ENCODE results near the gene OR2Z1. TPM values are rescaled to one million over a fixed set of nuclear protein-coding genes. Genes with fewer than 3 reads are reported as not detected.

OR2Z1 gene
- total and polyA plus RNA-seq, 4 donors, result not detected

GRCh38 chr19:8686549-8686948, 34.9 kb upstream of the OR2Z1 start:
- no peak overlapping the region for H3K27ac ChIP-seq (ENCODE audit: low read depth in 1 of 2, low read length in 1 of 2)
- WGBS, 2 donors, result 54 to 71% methylated on average over 5 of the region's 5 CpGs
- H3K27me3 ChIP-seq (ENCODE audit: control insufficient read depth in 3 of 3, insufficient read depth in 3 of 3, low read length in 2 of 3), result no peaks in the 10 kb centered on the region
- no peaks in the 10 kb centered on the region for H3K36me3 ChIP-seq (ENCODE audit: control insufficient read depth in 4 of 4, insufficient read depth in 4 of 4, low read length in 4 of 4)
- H3K9ac ChIP-seq (ENCODE audit: insufficient read depth in 1 of 2, low read length in 2 of 2), result no peak overlapping the region
- DNase-seq (no peak), ATAC-seq (ENCODE audit: insufficient read depth, low FRiP score) (no peak)
- no peaks in the 10 kb centered on the region for H3K9me3 ChIP-seq (ENCODE audit: control insufficient read depth in 4 of 4, insufficient read depth in 3 of 4, low read length in 3 of 4)
- H3K4me3 ChIP-seq, result no peak overlapping the region
- TF ChIP-seq CTCF (IDR thresholded peaks at IDR 0.05; ENCODE audit: control extremely low read depth, extremely low read depth), result no peak
- no peaks in the 10 kb centered on the region for H3K4me1 ChIP-seq (ENCODE audit: control insufficient read depth in 5 of 5, insufficient read depth in 5 of 5, low read length in 5 of 5)

GRCh38 chr19:8688930-8689329, 32.5 kb upstream of the OR2Z1 start:
- ATAC-seq (ENCODE audit: insufficient read depth, low FRiP score), result no peak
- Histone ChIP-seq H3K4me3 (no peak overlapping the region), H3K36me3 (ENCODE audit: control insufficient read depth in 4 of 4, insufficient read depth in 4 of 4, low read length in 4 of 4) (no peaks in the 10 kb centered on the region), H3K9me3 (ENCODE audit: control insufficient read depth in 4 of 4, insufficient read depth in 3 of 4, low read length in 3 of 4) (no peaks in the 10 kb centered on the region), H3K27me3 (ENCODE audit: control insufficient read depth in 3 of 3, insufficient read depth in 3 of 3, low read length in 2 of 3) (no peaks in the 10 kb centered on the region), H3K9ac (ENCODE audit: insufficient read depth in 1 of 2, low read length in 2 of 2) (no peak overlapping the region), H3K4me1 (ENCODE audit: control insufficient read depth in 5 of 5, insufficient read depth in 5 of 5, low read length in 5 of 5) (no peaks in the 10 kb centered on the region), H3K27ac (ENCODE audit: low read depth in 1 of 2, low read length in 1 of 2) (no peak overlapping the region)
- TF ChIP-seq CTCF (IDR thresholded peaks at IDR 0.05; ENCODE audit: control extremely low read depth, extremely low read depth), result no peak
- 89% methylated on average over 15 of the region's 15 CpGs for WGBS, 2 donors
- DNase-seq, result no peak

GRCh38 chr19:8690753-8691539, 30.5 kb upstream of the OR2Z1 start:
- ATAC-seq (ENCODE audit: insufficient read depth, low FRiP score), result no peak
- Histone ChIP-seq H3K4me3 (no peak overlapping the region), H3K36me3 (ENCODE audit: control insufficient read depth in 4 of 4, insufficient read depth in 4 of 4, low read length in 4 of 4) (no peaks in the 10 kb centered on the region), H3K27ac (ENCODE audit: low read depth in 1 of 2, low read length in 1 of 2) (no peak overlapping the region), H3K27me3 (ENCODE audit: control insufficient read depth in 3 of 3, insufficient read depth in 3 of 3, low read length in 2 of 3) (no peaks in the 10 kb centered on the region), H3K9me3 (ENCODE audit: control insufficient read depth in 4 of 4, insufficient read depth in 3 of 4, low read length in 3 of 4) (no peaks in the 10 kb centered on the region), H3K9ac (ENCODE audit: insufficient read depth in 1 of 2, low read length in 2 of 2) (no peak overlapping the region), H3K4me1 (ENCODE audit: control insufficient read depth in 5 of 5, insufficient read depth in 5 of 5, low read length in 5 of 5) (no peaks in the 10 kb centered on the region)
- 47 to 74% methylated on average over 5 of the region's 5 CpGs for WGBS, 2 donors
- no peak for TF ChIP-seq CTCF (IDR thresholded peaks at IDR 0.05; ENCODE audit: control extremely low read depth, extremely low read depth)
- no peak for DNase-seq

Measured in lung (tissue), 12 donors.